ENCODE measurements around the gene GPC5. TPM values are rescaled to one million over a fixed set of nuclear protein-coding genes. Genes with fewer than 3 reads are reported as not detected.

GPC5 gene
- total and polyA plus RNA-seq, 9 of the 15 experiments (the other 6 are each of a cell fraction or from before 2014, with no cell fraction given): 0.18 to 0.27 TPM; not detected in 7

DNA sequence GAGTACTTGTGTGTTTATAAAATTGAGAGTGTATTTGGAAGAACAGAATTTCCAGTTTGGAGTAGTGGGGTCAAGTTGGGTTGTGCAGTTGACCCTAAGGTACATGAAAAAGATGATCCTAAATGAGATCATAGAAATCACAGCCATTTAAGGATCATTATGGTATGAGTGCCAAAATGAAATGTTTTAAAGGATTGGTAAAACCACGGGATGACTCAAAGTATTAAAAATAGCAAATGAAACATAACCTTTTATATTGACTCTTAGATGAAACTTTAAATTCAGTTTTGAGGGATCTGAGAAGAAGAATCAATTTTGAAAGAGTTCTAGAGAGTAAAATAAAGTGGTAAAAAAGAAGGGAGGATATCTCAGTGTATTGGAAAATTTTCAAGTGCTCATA is 773.8 kb downstream of the GPC5 start:
- TF ChIP-seq CBX3 (IDR thresholded peaks at IDR 0.05; ENCODE audit: borderline replicate concordance in 1 of 2, low read length in 2 of 2) (no peak), GTF2A2 (tag; IDR thresholded peaks at IDR 0.05) (no peak), HLTF (IDR thresholded peaks at IDR 0.05) (no peak), OTX1 (CRISPR knock-in tag; IDR thresholded peaks at IDR 0.05) (no peak)
- TF ChIP-seq, protein P1, sequence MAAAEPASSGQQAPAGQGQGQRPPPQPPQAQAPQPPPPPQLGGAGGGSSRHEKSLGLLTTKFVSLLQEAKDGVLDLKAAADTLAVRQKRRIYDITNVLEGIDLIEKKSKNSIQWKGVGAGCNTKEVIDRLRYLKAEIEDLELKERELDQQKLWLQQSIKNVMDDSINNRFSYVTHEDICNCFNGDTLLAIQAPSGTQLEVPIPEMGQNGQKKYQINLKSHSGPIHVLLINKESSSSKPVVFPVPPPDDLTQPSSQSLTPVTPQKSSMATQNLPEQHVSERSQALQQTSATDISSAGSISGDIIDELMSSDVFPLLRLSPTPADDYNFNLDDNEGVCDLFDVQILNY (CRISPR knock-in tag; IDR thresholded peaks at IDR 0.05): no peak
- Histone ChIP-seq H3K9ac (ENCODE audit: insufficient read depth in 1 of 2, low read depth in 2 of 2, low read length in 2 of 2) (no peak overlapping the region), H3K9me1 (ENCODE audit: control insufficient read depth, insufficient read depth, low read length) (no peaks in the 10 kb centered on the region), H3K4me2 (ENCODE audit: insufficient read depth, low read length) (no peak overlapping the region), H3K27ac (ENCODE audit: extremely low read depth, low read depth, low read length) (no peak overlapping the region), H2AFZ (ENCODE audit: low read depth, low read length) (no peak overlapping the region), H3K27me3 (ENCODE audit: control insufficient read depth in 2 of 2, insufficient read depth in 2 of 2, low read length in 2 of 2) (no peaks in the 10 kb centered on the region), H3K4me3 (no peak overlapping the region), H3K36me3 (ENCODE audit: control insufficient read depth, insufficient read depth, low read length) (no peaks in the 10 kb centered on the region), H4K20me1 (replicated peaks; ENCODE audit: control insufficient read depth, insufficient read depth, low read length) (no peaks in the 10 kb centered on the region), H3K9me3 (replicated peaks; ENCODE audit: control insufficient read depth, insufficient read depth, low read depth, low read length) (no peaks in the 10 kb centered on the region), H3K4me1 (replicated peaks in 1 of 2; ENCODE audit: control insufficient read depth in 2 of 2, insufficient read depth in 2 of 2, low read length in 2 of 2) (no peaks in the 10 kb centered on the region), H3K79me2 (ENCODE audit: control insufficient read depth, insufficient read depth, low read length) (no peaks in the 10 kb centered on the region)
- 0% methylated on average over 1 of the region's 1 CpG for WGBS (ENCODE audit: insufficient coverage, low coverage, missing lambda C conversion rate)
- BruUV-seq (replicated peaks): no TSS peak
- DNase-seq (ENCODE audit: extremely low read depth in 1 of 4, low spot score in 3 of 4) (no peak), FAIRE-seq (no peak), ATAC-seq (no peak)
- CTCF ChIA-PET (ENCODE audit: low intra/inter-chr PET ratio): no interaction called here
- POLR2A ChIA-PET: no interaction called here
- in situ Hi-C loops (cut with MboI) (no loop called here), intact Hi-C loops (cut with micrococcal nuclease) (no loop called here)

DNA sequence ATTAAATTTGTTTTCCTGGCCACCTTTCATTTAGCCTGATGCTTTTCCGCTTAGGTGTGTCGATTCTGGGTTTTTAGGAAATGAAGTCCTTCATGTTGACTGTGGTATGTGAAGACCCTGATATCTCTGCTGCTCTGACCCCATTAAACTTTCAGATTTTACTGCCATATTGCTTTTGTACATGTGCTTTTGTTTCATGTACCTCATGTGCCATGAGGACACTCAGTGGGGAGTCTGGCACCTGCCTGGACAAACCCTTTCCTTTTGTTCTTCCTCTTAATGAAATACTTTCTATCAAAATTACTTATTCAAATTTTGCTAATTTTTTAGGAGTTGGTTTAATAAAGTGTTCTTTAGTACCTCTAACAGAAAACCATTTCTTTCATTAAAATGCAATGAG is 774.8 kb downstream of the GPC5 start:
- no peak for ATAC-seq
- DNase-seq (ENCODE audit: extremely low read depth in 1 of 4, low spot score in 3 of 4): no peak
- TF ChIP-seq, protein P2, sequence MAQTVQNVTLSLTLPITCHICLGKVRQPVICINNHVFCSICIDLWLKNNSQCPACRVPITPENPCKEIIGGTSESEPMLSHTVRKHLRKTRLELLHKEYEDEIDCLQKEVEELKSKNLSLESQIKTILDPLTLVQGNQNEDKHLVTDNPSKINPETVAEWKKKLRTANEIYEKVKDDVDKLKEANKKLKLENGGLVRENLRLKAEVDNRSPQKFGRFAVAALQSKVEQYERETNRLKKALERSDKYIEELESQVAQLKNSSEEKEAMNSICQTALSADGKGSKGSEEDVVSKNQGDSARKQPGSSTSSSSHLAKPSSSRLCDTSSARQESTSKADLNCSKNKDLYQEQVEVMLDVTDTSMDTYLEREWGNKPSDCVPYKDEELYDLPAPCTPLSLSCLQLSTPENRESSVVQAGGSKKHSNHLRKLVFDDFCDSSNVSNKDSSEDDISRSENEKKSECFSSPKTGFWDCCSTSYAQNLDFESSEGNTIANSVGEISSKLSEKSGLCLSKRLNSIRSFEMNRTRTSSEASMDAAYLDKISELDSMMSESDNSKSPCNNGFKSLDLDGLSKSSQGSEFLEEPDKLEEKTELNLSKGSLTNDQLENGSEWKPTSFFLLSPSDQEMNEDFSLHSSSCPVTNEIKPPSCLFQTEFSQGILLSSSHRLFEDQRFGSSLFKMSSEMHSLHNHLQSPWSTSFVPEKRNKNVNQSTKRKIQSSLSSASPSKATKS (CRISPR knock-in tag; IDR thresholded peaks at IDR 0.05): no peak
- TF ChIP-seq CAMTA2 (CRISPR knock-in tag; conservative IDR thresholded peaks at IDR 0.05): no peak
- no peak for TF ChIP-seq ZNF444 (CRISPR knock-in tag; IDR thresholded peaks at IDR 0.05)
- TF ChIP-seq ZFX (CRISPR knock-in tag; IDR thresholded peaks at IDR 0.05): no peak
- TF ChIP-seq IFI16 (CRISPR knock-in tag; IDR thresholded peaks at IDR 0.05): no peak
- no peak for TF ChIP-seq ZNF3 (CRISPR knock-in tag; IDR thresholded peaks at IDR 0.05)
- TF ChIP-seq, protein P3, sequence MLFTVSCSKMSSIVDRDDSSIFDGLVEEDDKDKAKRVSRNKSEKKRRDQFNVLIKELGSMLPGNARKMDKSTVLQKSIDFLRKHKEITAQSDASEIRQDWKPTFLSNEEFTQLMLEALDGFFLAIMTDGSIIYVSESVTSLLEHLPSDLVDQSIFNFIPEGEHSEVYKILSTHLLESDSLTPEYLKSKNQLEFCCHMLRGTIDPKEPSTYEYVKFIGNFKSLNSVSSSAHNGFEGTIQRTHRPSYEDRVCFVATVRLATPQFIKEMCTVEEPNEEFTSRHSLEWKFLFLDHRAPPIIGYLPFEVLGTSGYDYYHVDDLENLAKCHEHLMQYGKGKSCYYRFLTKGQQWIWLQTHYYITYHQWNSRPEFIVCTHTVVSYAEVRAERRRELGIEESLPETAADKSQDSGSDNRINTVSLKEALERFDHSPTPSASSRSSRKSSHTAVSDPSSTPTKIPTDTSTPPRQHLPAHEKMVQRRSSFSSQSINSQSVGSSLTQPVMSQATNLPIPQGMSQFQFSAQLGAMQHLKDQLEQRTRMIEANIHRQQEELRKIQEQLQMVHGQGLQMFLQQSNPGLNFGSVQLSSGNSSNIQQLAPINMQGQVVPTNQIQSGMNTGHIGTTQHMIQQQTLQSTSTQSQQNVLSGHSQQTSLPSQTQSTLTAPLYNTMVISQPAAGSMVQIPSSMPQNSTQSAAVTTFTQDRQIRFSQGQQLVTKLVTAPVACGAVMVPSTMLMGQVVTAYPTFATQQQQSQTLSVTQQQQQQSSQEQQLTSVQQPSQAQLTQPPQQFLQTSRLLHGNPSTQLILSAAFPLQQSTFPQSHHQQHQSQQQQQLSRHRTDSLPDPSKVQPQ (CRISPR knock-in tag; IDR thresholded peaks at IDR 0.05; ENCODE audit: borderline replicate concordance): no peak
- Histone ChIP-seq H3K9me3 (replicated peaks; ENCODE audit: control insufficient read depth, insufficient read depth, low read depth, low read length) (no peaks in the 10 kb centered on the region), H3K79me2 (ENCODE audit: control insufficient read depth, insufficient read depth, low read length) (no peaks in the 10 kb centered on the region), H3K4me1 (replicated peaks in 1 of 2; ENCODE audit: control insufficient read depth in 2 of 2, insufficient read depth in 2 of 2, low read length in 2 of 2) (no peaks in the 10 kb centered on the region), H2AFZ (ENCODE audit: low read depth, low read length) (no peak overlapping the region), H3K36me3 (ENCODE audit: control insufficient read depth, insufficient read depth, low read length) (no peaks in the 10 kb centered on the region), H3K4me2 (ENCODE audit: insufficient read depth, low read length) (no peak overlapping the region), H3K4me3 (no peak overlapping the region), H3K9me1 (ENCODE audit: control insufficient read depth, insufficient read depth, low read length) (no peaks in the 10 kb centered on the region), H3K9ac (ENCODE audit: insufficient read depth in 1 of 2, low read depth in 2 of 2, low read length in 2 of 2) (no peak overlapping the region), H3K27ac (ENCODE audit: extremely low read depth, low read depth, low read length) (no peak overlapping the region), H4K20me1 (replicated peaks; ENCODE audit: control insufficient read depth, insufficient read depth, low read length) (no peaks in the 10 kb centered on the region), H3K27me3 (ENCODE audit: control insufficient read depth in 2 of 2, insufficient read depth in 2 of 2, low read length in 2 of 2) (no peaks in the 10 kb centered on the region)
- ChIA-PET CTCF (ENCODE audit: low intra/inter-chr PET ratio) (no interaction called here), POLR2A (no interaction called here)
- in situ Hi-C loops (cut with MboI) (no loop called here), intact Hi-C loops (cut with micrococcal nuclease) (no loop called here)
- WGBS (ENCODE audit: insufficient coverage, low coverage, missing lambda C conversion rate): 0% methylated on average over 2 of the region's 2 CpGs
- no peak for FAIRE-seq
- BruUV-seq (replicated peaks): no TSS peak
